Stimulated activated naive CD4-positive, alpha-beta T cell treated with Interleukin-2 at 50 U/mL for 16 hours (primary cell): ENCODE data around the gene SCFD2.
"Not testable (repeated sequence)": the region's sequence is repeated elsewhere in the genome, so short reads cannot be mapped to it uniquely, and the experiment has no call there.

Experiments
- DNase-seq: peaks from one replicate; lab custom pipeline; 2025; lab: John Stamatoyannopoulos, UW

SCFD2 gene

GRCh38 chr4:53011259-53011905 is 354.5 kb downstream of the SCFD2 start:
- no peak for DNase-seq

GRCh38 chr4:53010318-53010717 is 355.5 kb downstream of the SCFD2 start:
- no peak for DNase-seq

GRCh38 chr4:53009824-53010223 is 356.0 kb downstream of the SCFD2 start:
- DNase-seq = no peak

- DNase-seq = no peak
These were observed 358.8 kb downstream of the SCFD2 start for GRCh38 chr4:53007024-53007423.

GRCh38 chr4:53005808-53006207 is 360.1 kb downstream of the SCFD2 start:
- DNase-seq = no peak

- no peak for DNase-seq
These were observed 360.7 kb downstream of the SCFD2 start for GRCh38 chr4:53005149-53005546.

GRCh38 chr4:53004497-53005148 is 361.2 kb downstream of the SCFD2 start:
- no peak for DNase-seq

GRCh38 chr4:53003959-53004358 is 361.9 kb downstream of the SCFD2 start:
- no peak for DNase-seq

GRCh38 chr4:53000560-53000959 is 365.3 kb downstream of the SCFD2 start:
- no peak for DNase-seq

GRCh38 chr4:52999626-53000025 is 366.2 kb downstream of the SCFD2 start:
- DNase-seq = no peak

- DNase-seq = no peak
These were observed 367.4 kb downstream of the SCFD2 start for GRCh38 chr4:52998413-52998812.

- no peak for DNase-seq
These were observed 368.8 kb downstream of the SCFD2 start for GRCh38 chr4:52997132-52997416.

GRCh38 chr4:52996261-52997131 is 369.4 kb downstream of the SCFD2 start:
- DNase-seq = no peak

GRCh38 chr4:52995360-52996030 is 370.4 kb downstream of the SCFD2 start:
- no peak for DNase-seq

- no peak for DNase-seq
These were observed 371.3 kb downstream of the SCFD2 start for GRCh38 chr4:52994567-52994966.

GRCh38 chr4:52993771-52994170 is 372.1 kb downstream of the SCFD2 start:
- DNase-seq = no peak

- DNase-seq = not testable (repeated sequence)
These were observed 373.3 kb downstream of the SCFD2 start for GRCh38 chr4:52992551-52992950.

GRCh38 chr4:52991472-52991871 is 374.4 kb downstream of the SCFD2 start:
- no peak for DNase-seq

GRCh38 chr4:52990706-52991105 is 375.2 kb downstream of the SCFD2 start:
- DNase-seq = no peak

- no peak for DNase-seq
These were observed 376.0 kb downstream of the SCFD2 start for GRCh38 chr4:52989865-52990264.

- no peak for DNase-seq
These were observed 378.3 kb downstream of the SCFD2 start for GRCh38 chr4:52987392-52988056.

GRCh38 chr4:52984462-52984881 is 381.4 kb downstream of the SCFD2 start:
- DNase-seq = no peak
